IMR-90 (cell line): Measurements from ENCODE around the gene USP16. TPM values are rescaled to one million over a fixed set of nuclear protein-coding genes. Genes with fewer than 3 reads are reported as not detected.

Experiments used
- ATAC-seq: fragments of 200-7000 bp; cut with Tn5 transposase; 2 replicates; pipeline ENCODE4 v1.9.1; 2020; ENCODE audit warnings: low read depth, mild to moderate bottlenecking, moderate library complexity
- BruUV-seq: library from RNA; stranded (reverse); fragments of 400-500 nt; replicated peaks from 2 replicates; lab custom pipeline; 2021; lab: Mats Ljungman, UMichigan
- CTCF ChIA-PET: fragments of 300-600 bp; formaldehyde crosslinking; extraction: SDS; loops from one replicate; lab custom pipeline; 2021; ENCODE audit warnings: antibody characterized with exemption; lab: Yijun Ruan, JAX
- POLR2A ChIA-PET: fragments of 300-600 bp; sonication (Branson Sonifier 250); formaldehyde crosslinking; loops from one replicate; lab custom pipeline; 2022; ENCODE audit warnings: antibody characterized with exemption; ENCODE audit not compliant: unreplicated experiment; lab: Charles Lee
- DNase-seq: peaks from one replicate; pipeline ENCODE4 v3.0.0; 2013
- H2AFZ ChIP-seq: replicated peaks from 2 replicates; pipeline ENCODE3; 2013; ENCODE audit warnings: low read length, mild to moderate bottlenecking; ENCODE audit not compliant: poor library complexity
- H2AK5ac ChIP-seq: 2 replicates; pipeline ENCODE4 v1.6.1; 2013; ENCODE audit warnings: low read depth, low read length, inconsistent platforms
- H2AK9ac ChIP-seq: replicated peaks from 2 replicates; pipeline ENCODE3; 2013; ENCODE audit warnings: mild to moderate bottlenecking, low read depth, low read length, moderate library complexity; ENCODE audit not compliant: poor library complexity
- H2BK120ac ChIP-seq: 2 replicates; pipeline ENCODE4 v1.6.1; 2013; ENCODE audit warnings: low read depth, low read length, inconsistent platforms
- H2BK15ac ChIP-seq: 3 replicates; pipeline ENCODE4 v1.6.1; 2013; ENCODE audit warnings: low read depth, low read length, inconsistent platforms
- H2BK20ac ChIP-seq: 2 replicates; pipeline ENCODE4 v1.6.1; 2013; ENCODE audit warnings: low read depth, mild to moderate bottlenecking, inconsistent platforms, low read length, moderate library complexity
- H2BK5ac ChIP-seq: 2 replicates; pipeline ENCODE4 v1.6.1; 2013; ENCODE audit warnings: mild to moderate bottlenecking, low read depth, low read length, inconsistent platforms; ENCODE audit not compliant: poor library complexity, severe bottlenecking
- H3K14ac ChIP-seq: replicated peaks from 2 replicates; pipeline ENCODE4 v1.6.1; 2013; ENCODE audit warnings: low read depth, low read length, inconsistent platforms
- H3K18ac ChIP-seq: 2 replicates; pipeline ENCODE4 v1.6.1; 2013; ENCODE audit warnings: low read depth, low read length, control low read depth
- H3K23ac ChIP-seq: 2 replicates; pipeline ENCODE4 v1.6.1; 2013; ENCODE audit warnings: low read depth, low read length, inconsistent platforms
- H3K27ac ChIP-seq: 2 replicates; pipeline ENCODE4 v1.5.1; 2013; ENCODE audit warnings: mild to moderate bottlenecking, control low read depth, low read length; ENCODE audit not compliant: insufficient read depth
- H3K27me3 ChIP-seq: 2 replicates; pipeline ENCODE4 v1.6.1; 2013; ENCODE audit warnings: low read length; ENCODE audit not compliant: control insufficient read depth, insufficient read depth
- H3K36me3 ChIP-seq: 2 replicates; pipeline ENCODE4 v1.6.1; 2013; ENCODE audit warnings: low read length, mixed read lengths; ENCODE audit not compliant: control insufficient read depth, insufficient read depth
- H3K4ac ChIP-seq: 2 replicates; pipeline ENCODE4 v1.6.1; 2013; ENCODE audit warnings: low read depth, low read length, inconsistent platforms
- H3K4me1 ChIP-seq: 2 replicates; pipeline ENCODE4 v1.6.1; 2013; ENCODE audit warnings: low read length, mixed read lengths; ENCODE audit not compliant: control insufficient read depth, insufficient read depth
- H3K4me2 ChIP-seq: 2 replicates; pipeline ENCODE4 v1.6.1; 2013; ENCODE audit warnings: low read depth, mild to moderate bottlenecking, control low read depth, low read length, moderate library complexity
- H3K4me3 ChIP-seq: 2 replicates; pipeline ENCODE4 v1.5.1; 2013; ENCODE audit warnings: low read depth, mild to moderate bottlenecking, control low read depth, low read length, moderate library complexity; ENCODE audit not compliant: insufficient read depth
- H3K56ac ChIP-seq: 2 replicates; pipeline ENCODE4 v1.6.1; 2013; ENCODE audit warnings: low read length, inconsistent platforms; ENCODE audit not compliant: insufficient read depth; ENCODE audit errors: extremely low read depth
- H3K79me1 ChIP-seq, 2 experiments: 2 replicates each; pipeline ENCODE4 v1.6.1; 2013; ENCODE audit warnings: low read length in 2 of 2, inconsistent platforms in 1 of 2, low read depth in 1 of 2
- H3K9ac ChIP-seq: 2 replicates; pipeline ENCODE4 v1.6.1; 2013; ENCODE audit warnings: low read depth, low read length, control low read depth
- H3K9me1 ChIP-seq: 2 replicates; pipeline ENCODE4 v1.6.1; 2013; ENCODE audit warnings: low read length, inconsistent platforms; ENCODE audit not compliant: insufficient read depth
- H3K9me3 ChIP-seq: 2 replicates; pipeline ENCODE4 v1.6.1; 2013; ENCODE audit warnings: low read length; ENCODE audit not compliant: control insufficient read depth, insufficient read depth
- H4K20me1 ChIP-seq: 2 replicates; pipeline ENCODE4 v1.6.1; 2013; ENCODE audit warnings: low read length, inconsistent platforms; ENCODE audit not compliant: insufficient read depth
- H4K5ac ChIP-seq: 2 replicates; pipeline ENCODE4 v1.6.1; 2013; ENCODE audit warnings: mild to moderate bottlenecking, low read depth, low read length, control low read depth
- H4K8ac ChIP-seq, 2 experiments: 2 replicates each; pipeline ENCODE4 v1.6.1; 2013; ENCODE audit warnings: low read depth in 2 of 2, low read length in 2 of 2, control low read depth in 1 of 2, inconsistent platforms in 1 of 2
- H4K91ac ChIP-seq: 2 replicates; pipeline ENCODE4 v1.6.1; 2013; ENCODE audit warnings: low read depth, low read length, inconsistent platforms; ENCODE audit not compliant: insufficient read depth
- BHLHE40 ChIP-seq: fragments of 150-350 bp; IDR thresholded peaks from 2 replicates; pipeline ENCODE4 v1.6.1; 2016; ENCODE audit warnings: mild to moderate bottlenecking, low read depth, low read length
- CEBPB ChIP-seq: IDR thresholded peaks from 2 replicates; pipeline ENCODE4 v1.6.1; 2012; ENCODE audit warnings: low read depth, low read length, improper control_type of control experiment
- CHD1 ChIP-seq: IDR thresholded peaks from 2 replicates; pipeline ENCODE4 v1.6.1; 2012; ENCODE audit warnings: low read depth, low read length, improper control_type of control experiment
- CTCF ChIP-seq: conservative IDR thresholded peaks from 2 replicates; pipeline ENCODE4 v1.5.1; 2012; ENCODE audit warnings: mild to moderate bottlenecking, low read depth, low read length, improper control_type of control experiment
- ELK1 ChIP-seq: fragments of 150-350 bp; IDR thresholded peaks from 2 replicates; pipeline ENCODE4 v1.6.1; 2016; ENCODE audit warnings: low read depth, mild to moderate bottlenecking, low read length, moderate library complexity, borderline replicate concordance
- FOS ChIP-seq: fragments of 150-350 bp; IDR thresholded peaks from 2 replicates; pipeline ENCODE4 v1.6.1; 2016; ENCODE audit warnings: low read depth, low read length
- MAFK ChIP-seq: IDR thresholded peaks from 2 replicates; pipeline ENCODE4 v1.6.1; 2012; ENCODE audit warnings: low read depth, low read length, improper control_type of control experiment
- MAZ ChIP-seq: IDR thresholded peaks from 2 replicates; pipeline ENCODE4 v1.6.1; 2012; ENCODE audit warnings: low read depth, mild to moderate bottlenecking, low read length, improper control_type of control experiment, moderate library complexity, borderline replicate concordance
- MXI1 ChIP-seq: IDR thresholded peaks from 2 replicates; pipeline ENCODE4 v1.6.1; 2012; ENCODE audit warnings: low read depth, mild to moderate bottlenecking, low read length, moderate library complexity, borderline replicate concordance
- NFE2L2 ChIP-seq: fragments of 150-350 bp; IDR thresholded peaks from 2 replicates; pipeline ENCODE4 v1.6.1; 2016; ENCODE audit warnings: low read depth, mild to moderate bottlenecking, low read length
- POLR2A ChIP-seq: IDR thresholded peaks from 2 replicates; pipeline ENCODE4 v1.6.1; 2012; ENCODE audit warnings: mild to moderate bottlenecking, low read depth, low read length
- RCOR1 ChIP-seq: IDR thresholded peaks from 2 replicates; pipeline ENCODE4 v1.6.1; 2012; ENCODE audit warnings: mild to moderate bottlenecking, low read length, improper control_type of control experiment; ENCODE audit not compliant: insufficient replicate concordance
- SMC3 ChIP-seq: fragments of 150-350 bp; IDR thresholded peaks from 2 replicates; pipeline ENCODE4 v1.6.1; 2016; ENCODE audit warnings: low read depth, mild to moderate bottlenecking, antibody characterized with exemption, low read length, moderate library complexity
- USF2 ChIP-seq: fragments of 150-350 bp; IDR thresholded peaks from 2 replicates; pipeline ENCODE4 v1.6.1; 2017; ENCODE audit warnings: mild to moderate bottlenecking, antibody characterized with exemption, low read length, low read depth
- WGBS, 2 experiments: methylation state at CpG; one replicate each; pipeline versions ENCODE4 v1.1.5 to v1.1.7; 2013; ENCODE audit warnings: missing lambda C conversion rate in 2 of 2; ENCODE audit not compliant: insufficient read length in 1 of 2; ENCODE audit errors: extremely low coverage in 2 of 2; 5-methylcytosine and 5-hydroxymethylcytosine counted together
- dilution Hi-C: fragments of 300-500 bp; cut with HindIII; formaldehyde crosslinking; loops from one replicate; pipeline ENCODE4 v1.14.3; 2018; ENCODE audit warnings: low sequenced_read_pairs; ENCODE audit not compliant: unreplicated experiment
- in situ Hi-C: fragments of 300-500 bp; cut with MboI; formaldehyde crosslinking; loops from 3 replicates; pipeline ENCODE4 v1.14.3; 2019; ENCODE audit warnings: low sequenced_read_pairs, inconsistent platforms, mixed read lengths
- intact Hi-C: fragments of 100-400 bp; cut with micrococcal nuclease; formaldehyde crosslinking; loops from 2 replicates; pipeline ENCODE4 v1.10.0; 2022
- polyA plus RNA-seq, 3 experiments: library from polyadenylated mRNA; depleted of rRNA; stranded (reverse); fragments of >200 nt; gene quantifications; 2 replicates each; pipeline ENCODE4 v1.2.3, GENCODE V29; 2012; ENCODE audit warnings: low replicate concordance in 1 of 3
- total RNA-seq: library from RNA; depleted of rRNA; stranded (reverse); fragments of >200 nt; gene quantifications from 2 replicates; pipeline ENCODE4 v1.2.3, GENCODE V29; 2012

USP16 gene
- total and polyA plus RNA-seq, 2 of the 4 experiments (the other 2 are of a cell fraction): 15.5 to 28.7 TPM

GRCh38 chr21:29053656-29054055, 29.2 kb downstream of the USP16 start:
- Histone ChIP-seq H4K20me1 (no peaks in the 10 kb centered on the region), H2BK20ac (no peak overlapping the region), H4K91ac (no peak overlapping the region), H3K4ac (peak overlapping the region; percentile 28; the same call in 1 of the 2 replicates), H4K5ac (peak overlapping the region; percentile 68; the same call in 1 of the 2 replicates), H3K36me3 (peaks cover 55% of the 10 kb centered on the region), H3K9me3 (no peaks in the 10 kb centered on the region), H3K18ac (peak overlapping the region; percentile 68; the same call in 1 of the 2 replicates), H3K27ac (0 out of 2 replicates have a peak overlapping the region, but pooled peaks have one; percentile 40), H3K9ac (no peak overlapping the region), H2BK5ac (peak overlapping the region; percentile 92), H4K8ac (peak overlapping the region; percentile 57 to 72; a peak in 2 of 4 replicates), H3K23ac (no peak overlapping the region), H2AFZ (no peak overlapping the region), H3K4me2 (peak overlapping the region; percentile 66; the same call in 1 of the 2 replicates), H3K4me3 (no peak overlapping the region), H2BK15ac (no peak overlapping the region), H2BK120ac (peak overlapping the region; percentile 44; the same call in 1 of the 2 replicates), H3K14ac (0 out of 2 replicates have a peak overlapping the region, but pooled peaks have one; percentile 10), H3K4me1 (peaks cover 8% of the 10 kb centered on the region; the same call in 1 of the 2 replicates), H3K79me1 (peaks cover 3 to 10% of the 10 kb centered on the region in 2 experiments; a peak in 2 of 4 replicates), H2AK5ac (no peak overlapping the region; the same call in 1 of the 2 replicates), H2AK9ac (no peak overlapping the region), H3K9me1 (no peaks in the 10 kb centered on the region), H3K56ac (no peak overlapping the region), H3K27me3 (no peaks in the 10 kb centered on the region)
- ATAC-seq (peak; percentile 76), DNase-seq (peak; percentile 49)
- WGBS, 2 experiments: no CpG with 5 or more reads among the region's 4 CpGs
- TF ChIP-seq BHLHE40 (no peak), CHD1 (no peak), RCOR1 (no peak), MAZ (no peak), MAFK (no peak), FOS (no peak), NFE2L2 (no peak), CEBPB (no peak), SMC3 (no peak), ELK1 (no peak), POLR2A (no peak), MXI1 (no peak), CTCF (no peak), USF2 (no peak)
- intact Hi-C loops (loop anchor here (2.0 kb wide), 1 partner anchor 13 kb away; no protein-coding TSS in a partner anchor), in situ Hi-C loops (no loop called here), dilution Hi-C loops (no loop called here)
- ChIA-PET POLR2A (no interaction called here), CTCF (no interaction called here)
- BruUV-seq: no TSS peak
